LHCN-M2 (cell line): ENCODE measurements around the gene SIGLEC10. TPM values are rescaled to one million over a fixed set of nuclear protein-coding genes. Genes with fewer than 3 reads are reported as not detected.
"Not testable (repeated sequence)": the region's sequence is repeated elsewhere in the genome, so short reads cannot be mapped to it uniquely, and the experiment has no call there.

Source experiments
- DNase-seq: peaks from one replicate; pipeline ENCODE4 v3.0.0-alpha.2; 2012; ENCODE audit warnings: low read depth
- total RNA-seq: library from RNA; depleted of rRNA; stranded (reverse); fragments of >200 nt; gene quantifications from 2 replicates; pipeline ENCODE4 v1.2.3, GENCODE V29; 2014

SIGLEC10 gene
- total RNA-seq, 1 experiment from 2014 or later = not detected

- DNase-seq = no peak
Observed at GRCh38 chr19:51439021-51439465, 21.6 kb upstream of the SIGLEC10 start.

GRCh38 chr19:51434456-51434855 lies 17.0 kb upstream of the SIGLEC10 start:
- DNase-seq = no peak

GRCh38 chr19:51433043-51433442 lies 15.6 kb upstream of the SIGLEC10 start:
- DNase-seq = no peak

GRCh38 chr19:51431124-51431523 lies 13.7 kb upstream of the SIGLEC10 start:
- no peak for DNase-seq

GRCh38 chr19:51430221-51430620 lies 12.8 kb upstream of the SIGLEC10 start:
- no peak for DNase-seq

GRCh38 chr19:51427201-51427600 lies 9.8 kb upstream of the SIGLEC10 start:
- DNase-seq = no peak

- DNase-seq = peak; percentile 59
Observed at GRCh38 chr19:51422053-51422448, 4.6 kb upstream of the SIGLEC10 start.

- no peak for DNase-seq
Observed at GRCh38 chr19:51421229-51422052, 4.0 kb upstream of the SIGLEC10 start.

GRCh38 chr19:51420511-51420910 lies 3.1 kb upstream of the SIGLEC10 start:
- not testable (repeated sequence) for DNase-seq

GRCh38 chr19:51418707-51419106 lies 1.3 kb upstream of the SIGLEC10 start:
- no peak for DNase-seq

- DNase-seq = no peak
Observed at GRCh38 chr19:51417810-51418157, 342 bp upstream of the SIGLEC10 start.

- not testable (repeated sequence) for DNase-seq
Observed at GRCh38 chr19:51416422-51416821, 1.0 kb downstream of the SIGLEC10 start.

GRCh38 chr19:51415187-51415586 lies 2.3 kb downstream of the SIGLEC10 start:
- DNase-seq = no peak

- no peak for DNase-seq
Observed at GRCh38 chr19:51410950-51411748, 6.3 kb downstream of the SIGLEC10 start.

- DNase-seq = peak; percentile 22
Observed at GRCh38 chr19:51407511-51408131, 9.8 kb downstream of the SIGLEC10 start.

GRCh38 chr19:51402117-51402516 lies 15.3 kb downstream of the SIGLEC10 start:
- DNase-seq = no peak

GRCh38 chr19:51399936-51400335 lies 17.5 kb downstream of the SIGLEC10 start:
- DNase-seq = not testable (repeated sequence)

GRCh38 chr19:51399231-51399630 lies 18.2 kb downstream of the SIGLEC10 start:
- DNase-seq = no peak

- DNase-seq = peak; percentile 31
Observed at GRCh38 chr19:51398096-51398704, 19.2 kb downstream of the SIGLEC10 start.

GRCh38 chr19:51397453-51397852 lies 20.0 kb downstream of the SIGLEC10 start:
- not testable (repeated sequence) for DNase-seq

- no peak for DNase-seq
Observed at GRCh38 chr19:51396175-51396574, 21.3 kb downstream of the SIGLEC10 start.
